ENCODE measurements around the gene PTPRC.

DNA sequence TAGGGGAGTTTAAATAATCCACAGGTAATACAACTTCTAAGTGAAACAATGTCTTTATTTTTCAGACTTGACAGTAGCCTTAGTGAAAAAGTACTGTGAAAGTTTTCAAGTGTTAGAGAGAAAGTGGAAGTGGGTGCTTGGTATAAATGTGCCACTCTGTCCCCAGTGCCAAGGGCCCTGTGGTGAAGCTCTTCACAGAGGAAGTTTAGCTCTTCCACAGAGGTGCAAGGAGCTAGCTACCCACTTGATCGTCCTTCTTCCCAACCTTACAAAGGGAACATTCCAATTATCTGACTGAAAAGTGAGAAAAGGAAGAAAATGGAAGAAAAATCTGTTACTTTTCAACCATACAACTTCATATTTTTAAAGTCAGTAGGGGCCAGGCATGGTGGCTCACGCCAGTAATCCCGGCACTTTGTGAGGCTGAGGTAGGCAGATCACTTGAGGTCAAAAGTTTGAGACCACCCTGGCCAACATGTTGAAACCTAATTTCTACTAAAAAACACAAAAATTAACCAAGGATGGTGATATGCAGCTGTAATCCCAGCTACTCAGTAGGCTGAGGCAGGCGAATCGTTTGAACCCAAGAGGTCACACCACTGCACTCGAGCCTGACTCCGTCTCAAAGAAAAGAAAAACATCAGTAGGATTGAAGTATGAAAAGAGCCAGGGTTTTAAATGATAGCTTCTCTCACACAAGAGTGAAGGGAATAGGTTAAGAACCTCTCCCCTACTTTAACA is 41.0 kb upstream of the PTPRC start:
- TF ChIP-seq, protein P1, sequence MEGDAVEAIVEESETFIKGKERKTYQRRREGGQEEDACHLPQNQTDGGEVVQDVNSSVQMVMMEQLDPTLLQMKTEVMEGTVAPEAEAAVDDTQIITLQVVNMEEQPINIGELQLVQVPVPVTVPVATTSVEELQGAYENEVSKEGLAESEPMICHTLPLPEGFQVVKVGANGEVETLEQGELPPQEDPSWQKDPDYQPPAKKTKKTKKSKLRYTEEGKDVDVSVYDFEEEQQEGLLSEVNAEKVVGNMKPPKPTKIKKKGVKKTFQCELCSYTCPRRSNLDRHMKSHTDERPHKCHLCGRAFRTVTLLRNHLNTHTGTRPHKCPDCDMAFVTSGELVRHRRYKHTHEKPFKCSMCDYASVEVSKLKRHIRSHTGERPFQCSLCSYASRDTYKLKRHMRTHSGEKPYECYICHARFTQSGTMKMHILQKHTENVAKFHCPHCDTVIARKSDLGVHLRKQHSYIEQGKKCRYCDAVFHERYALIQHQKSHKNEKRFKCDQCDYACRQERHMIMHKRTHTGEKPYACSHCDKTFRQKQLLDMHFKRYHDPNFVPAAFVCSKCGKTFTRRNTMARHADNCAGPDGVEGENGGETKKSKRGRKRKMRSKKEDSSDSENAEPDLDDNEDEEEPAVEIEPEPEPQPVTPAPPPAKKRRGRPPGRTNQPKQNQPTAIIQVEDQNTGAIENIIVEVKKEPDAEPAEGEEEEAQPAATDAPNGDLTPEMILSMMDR (conservative IDR thresholded peaks at IDR 0.05; ENCODE audit: low read depth, low read length): no peak
- TF ChIP-seq EZH2 (IDR thresholded peaks at IDR 0.05; ENCODE audit: borderline replicate concordance, low read depth, low read length, poor library complexity, severe bottlenecking): no peak

Data from A673 (cell line).